Uterus (tissue), 2 donors: ENCODE measurements around the gene ACVRL1.

Experiments used
- CTCF ChIP-seq, 4 experiments: fragments of 200-600 bp in 2 of 4; fragments of 450-650 bp in 2 of 4; sonication (generic) in 2 of 4; IDR thresholded peaks; one replicate each; pipeline ENCODE4 v1.5.1; 2016 to 2019; ENCODE audit warnings: antibody characterized with exemption in 4 of 4, mild to moderate bottlenecking in 2 of 4, moderate library complexity in 1 of 4
- POLR2A ChIP-seq, 2 donors: fragments of 450-650 bp; IDR thresholded peaks; one replicate each; pipeline ENCODE4 v1.6.1; 2016; ENCODE audit warnings: antibody characterized with exemption in 2 of 2, mild to moderate bottlenecking in 1 of 2, moderate library complexity in 1 of 2

DNA sequence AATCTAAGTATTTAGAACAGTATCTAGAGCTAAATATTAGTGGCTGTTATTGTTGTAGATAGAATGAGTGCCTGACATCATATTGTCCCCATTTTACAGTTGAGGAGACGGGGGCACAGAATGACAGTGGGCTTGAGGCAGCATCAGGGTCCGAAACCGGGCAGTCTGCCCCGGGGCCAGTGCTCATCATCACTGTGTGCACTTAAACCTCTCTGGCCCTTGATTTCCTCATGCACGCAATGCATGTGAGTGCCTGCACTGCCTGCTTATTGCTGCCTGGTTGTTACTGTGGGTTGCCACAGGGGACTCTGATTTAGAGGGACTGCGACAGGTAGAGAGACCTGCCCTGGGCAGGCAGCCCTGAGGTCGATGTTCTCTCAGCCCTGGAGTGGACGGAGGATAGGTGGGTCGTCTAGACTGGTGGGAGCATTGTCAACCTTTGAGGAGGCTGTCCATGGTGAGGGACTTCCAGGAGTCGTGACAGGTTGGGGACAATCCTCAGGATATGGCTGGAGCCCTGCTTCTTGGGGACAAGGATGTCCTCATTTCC lies 9.8 kb downstream of the ACVRL1 start:
- TF ChIP-seq POLR2A (IDR thresholded peaks at IDR 0.05) (no peak), CTCF (IDR thresholded peaks at IDR 0.05) (no peak)
